Medulla oblongata (tissue), 1 donor: ENCODE data around the gene SCAMP5.

Source experiments
- DNase-seq: peaks from one replicate; pipeline ENCODE4 v3.0.0-alpha.2; 2015; ENCODE audit errors: extremely low spot score

Gene SCAMP5

DNA sequence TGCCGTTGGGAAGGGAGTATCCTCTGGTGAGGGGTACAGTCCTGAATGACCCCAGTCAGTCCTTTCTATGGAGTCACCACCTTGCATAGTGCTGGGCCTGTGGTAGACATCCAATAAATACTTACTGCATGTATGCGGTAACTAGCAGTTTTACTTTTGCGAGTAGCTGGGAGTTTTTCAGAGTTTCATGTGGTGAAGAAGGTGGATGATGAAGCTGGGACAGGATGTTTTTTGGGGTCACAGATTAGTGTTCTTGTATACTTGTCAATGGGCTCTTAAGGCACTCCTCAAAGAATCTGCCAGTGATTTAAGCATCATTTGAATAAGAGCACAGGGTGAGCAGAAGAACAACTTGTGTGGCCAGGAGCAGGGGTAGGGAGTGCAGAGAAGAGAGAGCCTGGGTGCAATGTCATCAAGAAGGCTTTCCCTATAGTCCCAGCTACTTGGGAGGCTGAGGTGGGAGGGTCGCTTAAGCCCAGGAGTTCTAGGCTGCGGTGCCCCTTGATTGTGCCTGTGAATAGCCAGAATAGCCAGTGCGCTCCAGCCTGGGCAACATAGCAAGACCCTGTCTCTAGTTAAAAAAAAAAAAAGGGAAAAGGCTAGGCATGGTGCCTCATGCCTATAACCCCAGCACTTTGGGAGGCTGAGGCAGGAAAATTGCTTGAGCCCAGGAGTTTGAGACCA, 50.1 kb downstream of the SCAMP5 start:
- DNase-seq: no peak

DNA sequence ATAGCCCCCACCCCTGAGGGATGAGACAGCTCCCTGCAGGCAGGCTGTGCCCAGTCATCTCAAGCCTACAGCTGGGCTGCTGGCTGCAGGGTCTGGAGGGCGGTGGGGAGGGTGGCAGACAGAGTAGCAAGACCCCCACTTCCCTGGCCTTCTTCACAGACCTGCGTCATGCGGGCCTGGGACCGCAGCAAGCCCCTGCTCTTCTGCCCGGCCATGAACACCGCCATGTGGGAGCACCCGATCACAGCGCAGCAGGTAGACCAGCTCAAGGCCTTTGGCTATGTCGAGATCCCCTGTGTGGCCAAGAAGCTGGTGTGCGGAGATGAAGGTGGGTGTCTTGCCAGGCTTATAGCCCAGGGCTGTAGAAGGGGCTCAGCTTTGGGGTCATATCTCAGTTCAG, 53.0 kb downstream of the SCAMP5 start:
- no peak for DNase-seq

DNA sequence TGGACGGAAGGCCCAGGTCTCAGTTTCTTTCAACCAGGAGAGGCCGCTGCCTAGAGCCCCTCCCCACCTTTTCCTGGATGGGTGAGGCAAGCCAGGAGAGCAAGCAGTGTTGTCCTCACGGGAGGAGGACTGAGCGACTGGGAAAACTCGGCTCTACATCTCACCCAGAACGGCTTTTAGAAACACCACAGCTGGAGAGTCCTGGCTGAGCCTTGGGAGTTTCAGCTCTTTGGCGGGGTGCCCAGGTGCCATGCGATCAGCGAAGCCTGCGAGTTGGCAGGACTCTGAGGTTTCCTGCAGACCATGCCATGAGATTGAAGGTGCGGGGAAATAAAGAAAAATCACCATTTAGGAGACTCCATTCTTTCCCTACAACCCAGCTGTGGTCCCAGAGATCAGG, 54.0 kb downstream of the SCAMP5 start:
- peak; percentile 70 for DNase-seq

DNA sequence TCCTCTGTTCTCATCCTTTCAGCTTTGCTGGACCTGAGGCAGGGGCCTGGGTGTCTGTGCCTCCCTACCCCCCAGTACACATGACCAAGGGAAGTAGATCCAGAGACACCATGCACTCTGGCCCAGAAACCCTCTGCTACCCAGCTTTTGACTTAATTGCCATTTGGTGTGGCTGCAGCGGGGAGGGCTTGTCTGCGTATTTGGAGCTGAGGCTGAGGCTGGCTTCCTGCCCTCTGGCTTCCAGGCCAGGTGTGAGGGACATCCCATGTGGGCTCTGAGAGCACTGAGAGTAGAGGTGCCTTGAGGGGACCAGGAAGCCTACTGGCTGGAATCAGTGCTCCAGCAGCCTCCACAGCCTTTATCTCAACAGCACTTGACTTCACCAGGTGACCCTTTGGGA, 54.9 kb downstream of the SCAMP5 start:
- DNase-seq: no peak

DNA sequence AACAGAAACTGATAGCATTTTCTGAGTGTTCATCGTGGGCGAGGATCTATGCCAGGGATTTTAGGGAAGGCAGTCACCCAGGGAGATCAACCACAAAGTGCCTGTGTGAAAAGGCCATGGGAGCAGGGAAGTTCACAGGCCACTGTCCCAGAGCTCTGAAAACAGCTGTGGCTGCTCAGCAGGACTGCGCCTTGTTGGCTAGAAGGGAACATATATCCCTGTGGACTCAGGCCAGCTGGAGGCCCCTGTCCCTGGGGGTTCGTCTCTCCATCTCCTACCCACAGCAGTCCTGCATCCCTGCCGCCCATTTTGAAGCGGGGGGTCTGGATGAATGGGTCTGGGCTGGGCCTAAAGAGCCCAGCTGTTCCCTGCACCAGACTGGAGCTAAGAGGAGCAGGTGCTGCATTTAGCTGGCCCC, 55.8 kb downstream of the SCAMP5 start:
- DNase-seq: no peak

DNA sequence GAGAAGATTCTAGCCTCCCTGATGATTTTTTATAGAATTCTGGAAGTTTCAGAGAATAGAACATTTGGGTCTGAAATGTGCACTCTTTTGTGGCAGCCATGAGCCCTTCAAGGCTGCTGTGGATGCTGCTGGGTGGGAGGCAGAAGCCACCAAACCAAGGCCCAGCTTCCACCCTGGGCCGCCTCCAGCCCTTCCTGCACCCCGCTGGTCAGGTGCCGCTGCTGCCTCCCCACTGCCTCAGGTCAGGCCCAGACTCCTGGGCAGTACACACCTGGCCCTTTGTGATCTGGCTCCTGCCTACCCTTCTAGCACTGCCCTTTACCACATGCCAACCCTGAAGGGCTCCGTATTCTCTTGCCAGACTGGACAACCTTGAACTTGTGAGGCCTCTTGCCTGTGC, 56.3 kb downstream of the SCAMP5 start:
- no peak for DNase-seq

DNA sequence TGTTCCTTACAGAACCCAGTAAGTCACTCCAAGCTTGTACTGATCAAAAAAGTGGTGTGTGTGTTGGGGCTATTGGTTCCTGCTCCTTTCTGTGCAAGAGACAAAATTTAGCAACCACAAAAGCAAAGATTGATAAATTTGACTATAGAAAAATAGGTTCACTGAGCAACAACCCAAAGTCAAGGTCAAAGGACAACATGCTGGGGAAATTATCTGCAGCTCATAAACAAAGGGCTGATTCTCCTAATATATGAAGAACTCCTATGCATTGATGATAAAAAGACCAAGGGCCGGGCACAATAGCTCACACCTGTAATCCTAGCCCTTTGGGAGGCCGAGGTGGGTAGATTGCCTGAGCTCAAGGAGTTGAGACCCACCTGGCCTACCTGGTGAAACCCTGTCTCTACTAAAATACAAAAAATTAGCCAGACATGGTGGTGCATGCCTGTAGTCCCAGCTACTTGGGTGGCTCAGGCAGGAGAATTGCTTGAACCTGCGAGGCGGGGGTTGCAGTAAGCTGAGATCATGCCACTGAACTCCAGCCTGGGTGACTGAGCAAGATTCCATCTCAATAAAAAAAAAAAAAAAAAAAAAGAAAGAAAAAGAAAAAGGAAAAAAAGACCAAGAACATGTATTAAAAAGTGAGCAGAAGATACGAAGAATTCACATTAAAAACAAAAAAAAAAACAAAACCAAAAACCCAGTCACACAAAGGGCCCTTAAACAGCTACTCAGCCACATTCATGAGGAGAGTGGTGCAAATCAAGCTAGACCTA, 57.8 kb downstream of the SCAMP5 start:
- DNase-seq: no peak

DNA sequence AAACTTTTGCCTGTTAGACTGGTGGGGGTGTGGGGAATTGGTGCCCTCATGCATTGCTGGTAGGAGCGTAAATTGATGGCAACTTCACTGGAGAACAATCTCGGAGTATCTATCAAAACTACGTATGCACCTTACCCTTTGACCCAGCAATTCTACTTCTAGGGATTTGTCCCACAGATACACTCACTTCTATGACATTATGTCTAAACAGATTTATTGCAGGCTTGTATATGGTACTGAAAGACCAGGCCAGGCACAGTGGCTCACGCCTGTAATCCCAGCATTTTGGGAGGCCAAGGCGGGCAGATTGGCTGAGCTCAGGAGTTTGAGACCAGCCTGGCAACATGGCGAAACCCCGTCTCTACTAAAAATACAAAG, 58.4 kb downstream of the SCAMP5 start:
- DNase-seq: no peak

DNA sequence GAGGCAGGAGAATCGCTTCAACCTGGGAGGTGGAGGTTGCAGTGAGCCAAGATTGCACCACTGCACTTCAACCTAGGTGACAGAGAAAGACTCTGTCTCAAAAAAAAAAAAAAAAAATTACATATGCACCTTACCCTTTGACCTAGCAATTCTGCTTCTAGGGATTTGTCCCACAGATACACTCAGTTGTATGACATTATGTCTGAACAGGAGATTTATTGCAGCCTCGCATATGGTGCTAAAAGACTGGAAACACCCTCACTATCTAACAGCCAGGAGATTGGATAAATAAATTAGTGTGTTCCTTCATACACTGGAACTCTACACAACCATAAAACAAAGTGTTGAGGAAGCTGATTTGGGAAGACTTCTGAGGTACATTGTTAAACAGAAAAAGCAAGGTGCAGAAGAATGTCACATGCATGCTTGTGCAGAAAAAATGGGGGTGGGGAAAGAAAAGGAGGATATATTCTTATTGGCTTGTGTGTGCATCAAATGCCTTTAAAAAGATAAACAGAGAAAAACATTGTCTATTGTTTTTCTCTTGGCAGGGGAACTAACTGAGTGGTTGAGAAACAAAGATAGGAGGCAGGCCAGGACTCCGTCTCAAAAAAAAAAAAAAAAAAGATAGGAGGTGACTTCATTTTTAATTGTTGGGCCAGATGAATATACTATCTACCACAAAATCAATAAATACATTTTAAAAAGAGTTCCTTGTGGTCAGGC, 59.0 kb downstream of the SCAMP5 start:
- peak; percentile 40 for DNase-seq

DNA sequence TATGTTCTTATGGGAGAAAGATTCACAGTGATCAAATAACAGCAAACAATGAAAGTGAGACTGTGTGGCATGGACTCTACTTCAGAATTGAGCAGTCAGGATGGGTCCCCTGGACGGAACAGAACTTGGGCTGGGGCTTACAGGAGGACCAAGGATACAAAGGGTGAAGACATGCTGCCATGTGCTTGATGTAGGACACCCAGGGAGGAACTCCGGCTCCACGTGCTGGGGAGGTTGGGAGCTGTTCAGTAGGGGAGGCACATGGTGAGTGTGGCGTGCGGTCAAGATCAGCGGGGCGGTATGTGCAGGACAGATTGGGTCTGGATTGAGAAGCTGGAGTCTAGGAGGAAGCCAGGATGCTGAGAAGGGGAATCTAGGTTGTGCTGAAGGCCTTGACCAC, 60.7 kb downstream of the SCAMP5 start:
- DNase-seq: no peak

DNA sequence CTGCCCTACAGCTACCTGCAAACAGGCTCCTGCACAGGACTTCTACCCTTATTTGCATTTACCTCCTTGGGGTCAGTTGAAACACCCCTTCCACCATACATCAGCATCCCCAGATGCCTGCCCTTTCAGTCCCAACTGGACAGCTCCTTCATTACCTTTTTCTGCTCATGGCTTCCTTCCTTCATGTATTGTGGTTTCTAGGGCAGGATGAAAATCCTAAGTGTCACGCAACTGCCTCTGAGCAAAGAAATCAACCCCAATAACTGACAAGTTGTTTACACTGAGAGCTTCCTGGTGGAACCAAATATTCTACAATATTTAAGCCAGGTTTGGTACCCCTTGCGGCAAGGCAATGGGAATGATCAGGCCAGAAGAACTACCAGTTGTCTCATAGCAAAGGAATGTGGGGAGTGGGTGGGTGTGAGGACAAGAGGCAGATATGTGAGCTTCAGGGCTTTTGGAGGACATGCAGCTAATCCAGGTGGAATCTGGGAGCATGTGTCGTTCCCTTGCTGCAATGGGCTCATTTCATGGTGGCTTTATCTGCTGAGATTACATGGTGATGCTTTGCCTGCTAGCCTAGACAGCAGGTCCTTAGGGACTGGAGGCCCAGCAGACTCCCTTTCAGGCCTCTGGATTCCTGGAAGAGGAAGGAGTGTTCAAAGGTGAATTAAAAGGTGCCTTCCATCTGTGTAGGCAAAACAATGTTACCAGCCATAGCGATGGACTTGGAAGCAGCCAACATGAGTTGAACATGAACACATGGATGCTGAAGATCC, 63.0 kb downstream of the SCAMP5 start:
- DNase-seq: no peak

DNA sequence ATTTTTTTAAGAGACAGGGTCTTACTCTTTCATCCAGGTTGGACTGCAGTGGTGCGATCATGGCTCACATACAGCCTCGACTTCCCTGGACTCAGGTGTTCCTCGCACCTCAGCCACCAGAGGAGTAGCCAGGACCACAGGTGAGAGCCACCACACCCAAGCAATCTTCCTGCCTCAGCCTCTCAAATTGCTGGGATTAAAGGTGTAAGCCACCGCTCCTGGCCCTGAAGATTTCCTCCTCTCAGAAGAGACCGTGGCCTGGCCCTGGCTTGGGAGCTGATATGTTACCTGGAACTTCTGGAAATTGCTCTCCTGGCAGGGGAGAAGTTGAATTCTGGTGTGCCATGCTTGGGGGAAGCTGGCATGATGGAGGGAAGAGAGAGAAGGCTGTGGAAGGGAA, 64.2 kb downstream of the SCAMP5 start:
- no peak for DNase-seq

DNA sequence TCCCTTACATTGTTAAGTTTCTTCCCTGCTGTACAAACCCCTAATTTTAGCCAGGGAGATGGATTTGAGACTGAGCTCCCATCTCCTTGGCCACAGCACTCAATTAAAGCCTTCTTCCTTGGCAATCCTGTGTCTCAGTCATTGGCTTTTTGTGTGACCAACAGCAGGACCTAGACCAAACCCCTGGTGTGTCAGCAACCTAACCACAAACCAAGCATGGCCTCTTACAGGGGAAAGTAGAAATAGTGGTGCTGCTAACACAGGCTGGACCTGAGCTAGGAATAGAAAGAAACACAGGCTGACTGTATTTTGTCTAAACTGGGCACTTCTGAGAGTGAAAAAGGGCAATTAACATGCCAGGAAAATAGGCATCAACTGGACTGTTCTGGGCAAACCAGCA, 65.9 kb downstream of the SCAMP5 start:
- no peak for DNase-seq

DNA sequence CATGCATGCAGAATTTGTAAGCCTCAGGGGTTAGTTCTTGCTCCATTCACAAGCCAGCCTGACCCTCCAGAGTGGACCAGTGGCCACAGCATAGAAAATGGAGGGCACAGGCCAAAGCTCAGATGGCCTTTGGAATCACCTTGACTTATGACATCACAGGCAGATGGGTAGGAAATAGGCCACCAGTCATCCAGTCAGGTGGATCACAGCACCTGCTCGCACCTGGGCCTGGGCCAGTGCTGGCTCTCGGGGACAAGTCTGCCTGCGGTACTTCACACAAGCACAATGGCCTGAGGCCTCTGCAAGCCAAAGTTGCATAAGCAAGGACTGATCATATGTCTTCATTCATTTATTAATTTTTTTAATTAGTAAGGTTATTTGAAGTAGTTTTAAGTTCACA, 67.3 kb downstream of the SCAMP5 start:
- no peak for DNase-seq

DNA sequence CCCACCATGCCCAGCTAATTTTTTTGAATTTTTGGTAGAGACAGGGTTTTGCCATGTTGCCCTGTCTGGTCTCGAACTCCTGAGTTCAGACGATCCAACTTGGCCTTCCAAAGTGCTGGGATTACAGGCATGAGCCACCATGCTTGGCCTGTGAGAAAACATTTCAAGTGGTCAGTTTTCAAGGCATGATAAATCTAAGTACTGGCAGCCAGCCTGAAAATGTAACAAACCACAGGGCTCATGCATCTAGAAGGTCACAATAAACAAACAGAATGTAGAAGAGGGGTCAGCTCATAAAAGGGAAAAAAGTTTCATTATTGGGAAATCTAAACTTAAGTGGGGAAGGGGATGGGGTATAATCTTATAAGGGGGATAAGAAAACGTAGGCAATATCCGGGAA, 68.0 kb downstream of the SCAMP5 start:
- DNase-seq: no peak

DNA sequence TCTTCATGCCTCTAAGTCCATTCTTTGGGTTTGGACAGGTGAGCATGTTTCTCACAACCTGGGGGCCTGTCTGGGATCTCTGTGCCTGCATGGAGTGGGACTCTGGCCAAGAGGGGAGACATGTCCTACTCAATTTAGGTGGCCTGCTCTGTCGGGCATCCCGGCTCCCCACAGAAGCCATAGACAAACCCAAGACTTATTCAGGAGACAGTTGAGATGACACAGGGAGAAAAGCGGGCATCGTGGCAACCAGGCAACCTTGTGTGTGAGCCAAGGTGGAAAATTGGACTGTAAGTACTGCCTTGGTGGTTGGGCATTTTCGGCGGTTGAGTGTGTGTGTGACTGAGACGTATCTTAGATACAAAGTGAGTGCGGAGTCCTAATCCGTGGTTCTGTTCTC, 68.5 kb downstream of the SCAMP5 start:
- DNase-seq: no peak

DNA sequence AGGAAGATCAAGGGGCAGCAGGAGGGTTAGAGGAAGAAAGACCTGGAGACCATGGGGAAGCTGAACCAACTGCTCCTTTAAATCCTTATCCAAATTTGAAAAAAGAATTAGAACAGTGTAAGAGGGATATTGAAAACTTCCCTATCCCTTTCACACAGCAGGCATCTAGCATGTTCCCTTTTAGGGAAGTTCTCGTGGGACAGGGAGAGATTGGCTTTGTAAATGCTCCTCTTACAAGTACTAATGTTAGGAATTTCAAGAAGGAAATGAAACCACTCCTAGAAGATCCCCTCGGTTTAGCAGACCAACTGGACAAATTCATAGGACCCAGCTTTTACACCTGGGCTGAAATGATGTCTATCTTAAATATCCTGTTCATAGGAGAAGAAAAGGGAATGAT, 69.5 kb downstream of the SCAMP5 start:
- no peak for DNase-seq

DNA sequence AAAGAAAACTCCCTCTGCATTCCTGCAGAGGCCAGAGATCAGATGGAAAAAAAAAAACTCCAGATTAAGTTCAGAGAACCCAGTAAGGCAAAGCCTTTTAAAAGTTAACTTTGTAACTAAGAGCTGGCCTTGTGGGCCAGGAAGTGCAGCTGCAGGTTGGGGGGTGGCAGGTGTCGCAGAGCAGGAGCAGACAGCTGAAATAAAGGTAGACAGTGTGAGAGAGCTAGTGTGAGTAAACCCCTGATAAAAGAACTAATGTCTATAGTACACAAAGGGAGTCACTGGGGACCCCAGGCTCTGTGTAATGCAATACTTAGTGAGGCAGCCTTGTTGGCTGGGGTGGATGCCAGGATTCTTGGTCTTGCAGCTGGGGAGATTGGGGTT, 70.1 kb downstream of the SCAMP5 start:
- DNase-seq: no peak

DNA sequence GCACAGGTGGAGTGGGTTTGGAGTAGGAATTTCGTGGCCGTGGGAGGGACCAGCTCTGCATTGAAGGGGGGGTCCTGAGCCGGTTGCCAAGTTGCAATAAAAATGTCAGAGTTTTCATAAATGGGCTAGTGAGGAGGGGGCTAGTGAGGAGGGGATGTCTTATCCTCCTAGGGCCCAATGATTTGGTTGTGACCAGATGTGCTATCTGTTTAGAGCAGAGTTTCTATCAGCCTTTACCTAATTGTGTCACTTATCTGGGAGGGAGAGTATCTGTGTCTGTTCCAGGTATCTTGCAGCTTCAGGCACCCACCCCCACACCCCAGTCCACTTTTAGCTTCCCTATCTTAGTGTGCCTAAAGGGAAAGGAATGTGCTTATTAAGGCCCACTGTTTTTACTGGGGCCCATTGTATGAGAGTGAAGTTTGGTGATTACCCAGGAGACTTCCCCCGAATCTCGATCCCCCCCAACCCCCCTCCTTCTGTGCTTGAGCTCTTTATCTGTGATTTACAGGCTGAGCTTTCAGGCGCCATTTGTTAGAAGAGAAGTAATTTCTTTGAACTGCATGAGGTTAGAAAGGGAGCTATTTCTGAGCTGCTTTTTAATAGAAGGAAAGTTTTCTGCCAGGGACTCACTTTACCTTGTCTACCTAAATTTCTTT, 70.6 kb downstream of the SCAMP5 start:
- DNase-seq: no peak

DNA sequence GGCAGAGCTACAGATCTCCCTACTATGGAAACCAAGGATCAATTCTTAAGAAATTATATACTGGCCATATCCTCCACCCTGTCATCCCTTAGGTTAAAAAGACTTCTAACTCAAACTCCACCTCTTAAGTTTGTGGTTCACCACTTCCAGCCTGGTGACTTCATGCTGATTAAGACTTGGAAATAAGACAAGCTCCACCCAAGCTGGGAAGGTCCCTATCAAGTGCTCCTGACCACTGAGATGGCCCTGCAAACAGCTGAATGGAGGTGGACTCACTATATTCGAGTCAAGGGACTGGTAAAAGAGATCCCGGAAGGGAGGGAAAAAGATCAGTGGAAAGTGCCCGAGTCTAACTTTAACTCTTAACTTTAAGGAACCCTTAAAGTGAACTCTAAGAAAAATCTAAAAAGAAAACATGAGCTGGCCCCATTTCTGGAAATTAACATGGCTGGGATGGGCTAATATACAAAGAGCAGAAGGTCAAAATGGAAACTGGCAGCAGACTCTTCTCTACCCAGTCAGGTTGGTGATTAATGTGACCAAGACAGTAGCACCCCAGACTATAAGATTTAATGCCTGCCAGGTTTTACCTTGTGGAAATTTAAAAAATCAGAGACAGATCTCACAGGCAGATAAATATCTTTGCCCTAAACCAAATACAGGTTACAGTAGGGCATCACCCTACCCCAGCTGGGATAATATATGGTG, 71.9 kb downstream of the SCAMP5 start:
- no peak for DNase-seq

DNA sequence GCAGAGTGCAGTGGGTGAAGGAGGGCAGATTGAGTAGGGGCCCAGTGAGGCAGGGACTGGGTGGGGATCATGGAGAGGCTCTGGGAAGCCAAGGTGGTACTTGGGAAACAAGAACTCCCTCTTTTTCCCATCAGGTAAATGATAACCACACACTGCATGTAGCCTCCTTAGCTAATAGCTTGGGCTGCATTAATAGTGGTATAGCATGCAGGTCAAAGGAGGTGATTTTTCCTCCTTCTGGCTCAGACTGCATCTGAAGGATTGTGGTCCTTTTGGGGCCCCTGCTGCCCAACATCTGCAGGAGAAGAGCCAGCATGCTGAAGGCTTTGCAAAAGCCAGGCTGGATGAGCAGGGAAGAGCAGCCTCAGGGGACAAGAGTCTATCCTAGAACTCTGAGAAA, 73.4 kb downstream of the SCAMP5 start:
- DNase-seq: no peak
